Fibroblast of lung (primary cell): ENCODE data around the gene LDLRAD1.

Experiments
- CTCF ChIP-seq, 2 donors: IDR thresholded peaks in 1 of 2; conservative IDR thresholded peaks in 1 of 2; 1 replicate in 1 of 2; 2 replicates in 1 of 2; pipeline ENCODE4 v1.5.1; 2011 to 2012; ENCODE audit warnings: low read length in 2 of 2, control low read depth in 1 of 2, inconsistent platforms in 1 of 2, low read depth in 1 of 2, mild to moderate bottlenecking in 1 of 2
- EZH2 ChIP-seq: IDR thresholded peaks from 2 replicates; pipeline ENCODE4 v1.5.1; 2012; ENCODE audit warnings: low read length, control low read depth, mild to moderate bottlenecking; ENCODE audit errors: missing control alignments

GRCh38 chr1:54009406-54009805 lies 8.6 kb downstream of the LDLRAD1 start:
- no peak for TF ChIP-seq EZH2
- no peak for TF ChIP-seq CTCF (conservative IDR thresholded peaks at IDR 0.05 in 1 of 2, IDR thresholded peaks at IDR 0.05 in 1 of 2; ENCODE audit: low read depth in 1 of 2, low read length in 2 of 2)
